ENCODE data around the gene HDAC4. TPM values are rescaled to one million over a fixed set of nuclear protein-coding genes. Genes with fewer than 3 reads are reported as not detected.

The HDAC4 gene
- total RNA-seq, 6 experiments from 2014 or later, result 7.4 to 13.0 (median 9.5) TPM

- no peak overlapping the region for H3K27ac Mint-ChIP-seq
- peaks cover 6% of the 10 kb centered on the region for H3K27me3 Mint-ChIP-seq (ENCODE audit: insufficient read depth)
- DNase-seq, result no peak
- H3K4me3 Mint-ChIP-seq, result no peak overlapping the region
- no peaks in the 10 kb centered on the region for H3K36me3 Mint-ChIP-seq (ENCODE audit: low read depth)
- H3K9me3 Mint-ChIP-seq, result no peaks in the 10 kb centered on the region
- TF ChIP-seq CTCF (IDR thresholded peaks at IDR 0.05), result no peak
- peaks cover 5% of the 10 kb centered on the region; the same call in 1 of the 2 replicates for H3K4me1 Mint-ChIP-seq (ENCODE audit: low read depth)
Observed at GRCh38 chr2:239047861-239048260, 353.0 kb downstream of the HDAC4 start.

- Mint-ChIP-seq H3K4me3 (no peak overlapping the region), H3K36me3 (ENCODE audit: low read depth) (no peaks in the 10 kb centered on the region), H3K27ac (no peak overlapping the region), H3K9me3 (no peaks in the 10 kb centered on the region), H3K27me3 (ENCODE audit: insufficient read depth) (peaks cover 9% of the 10 kb centered on the region), H3K4me1 (ENCODE audit: low read depth) (peaks cover 5% of the 10 kb centered on the region; the same call in 1 of the 2 replicates)
- no peak for TF ChIP-seq CTCF (IDR thresholded peaks at IDR 0.05)
- DNase-seq, result no peak
Observed at GRCh38 chr2:239047420-239047819, 353.4 kb downstream of the HDAC4 start.

GRCh38 chr2:239046822-239047221, 354.0 kb downstream of the HDAC4 start:
- no peak for DNase-seq
- Mint-ChIP-seq H3K9me3 (no peaks in the 10 kb centered on the region), H3K4me3 (no peak overlapping the region), H3K4me1 (ENCODE audit: low read depth) (peaks cover 5% of the 10 kb centered on the region; the same call in 1 of the 2 replicates), H3K36me3 (ENCODE audit: low read depth) (no peaks in the 10 kb centered on the region), H3K27ac (no peak overlapping the region), H3K27me3 (ENCODE audit: insufficient read depth) (peaks cover 11% of the 10 kb centered on the region)
- no peak for TF ChIP-seq CTCF (IDR thresholded peaks at IDR 0.05)

GRCh38 chr2:239044336-239044735, 356.5 kb downstream of the HDAC4 start:
- no peak overlapping the region for H3K4me3 Mint-ChIP-seq
- no peak for TF ChIP-seq CTCF (IDR thresholded peaks at IDR 0.05)
- peaks cover 20% of the 10 kb centered on the region for H3K27me3 Mint-ChIP-seq (ENCODE audit: insufficient read depth)
- no peak overlapping the region for H3K27ac Mint-ChIP-seq
- H3K36me3 Mint-ChIP-seq (ENCODE audit: low read depth), result no peaks in the 10 kb centered on the region
- peaks cover 4% of the 10 kb centered on the region; the same call in 1 of the 2 replicates for H3K4me1 Mint-ChIP-seq (ENCODE audit: low read depth)
- no peaks in the 10 kb centered on the region for H3K9me3 Mint-ChIP-seq
- DNase-seq, result no peak

- Mint-ChIP-seq H3K27me3 (ENCODE audit: insufficient read depth) (peaks cover 29% of the 10 kb centered on the region), H3K36me3 (ENCODE audit: low read depth) (no peaks in the 10 kb centered on the region), H3K4me3 (no peak overlapping the region), H3K27ac (no peak overlapping the region), H3K9me3 (no peaks in the 10 kb centered on the region), H3K4me1 (ENCODE audit: low read depth) (no peaks in the 10 kb centered on the region)
- no peak for TF ChIP-seq CTCF (IDR thresholded peaks at IDR 0.05)
- DNase-seq, result no peak
Observed at GRCh38 chr2:239043326-239043725, 357.5 kb downstream of the HDAC4 start.
